OCI-LY3 (cell line): ENCODE data around the gene AKR7A3.
"Not testable (repeated sequence)": the region's sequence is repeated elsewhere in the genome, so short reads cannot be mapped to it uniquely, and the experiment has no call there.

Experiments
- H2AFZ ChIP-seq: fragments of 200-600, 300-600 bp; shearing (Covaris generic); 2 replicates; pipeline ENCODE4 v1.6.0; 2014; ENCODE audit warnings: antibody characterized with exemption, low read depth, low read length
- H3K27ac ChIP-seq: fragments of 200-600, 300-600 bp; sonication (generic); 2 replicates; pipeline ENCODE4 v1.5.1; 2014; ENCODE audit warnings: mild to moderate bottlenecking, low read length, moderate library complexity, mixed read lengths
- H3K27me3 ChIP-seq: fragments of 200-600, 300-600 bp; sonication (generic); 2 replicates; pipeline ENCODE4 v1.6.1; 2014; ENCODE audit warnings: low read depth, low read length, mixed read lengths
- H3K36me3 ChIP-seq: fragments of 200-600, 300-600 bp; sonication (generic); replicated peaks from 2 replicates; pipeline ENCODE3; 2014; ENCODE audit warnings: low read depth, low read length, mixed read lengths
- H3K4me1 ChIP-seq: fragments of 300-600, 200-600 bp; sonication (generic); 2 replicates; pipeline ENCODE4 v1.6.1; 2014; ENCODE audit warnings: low read length, mixed read lengths
- H3K4me2 ChIP-seq: fragments of 200-600, 300-600 bp; sonication (generic); 2 replicates; pipeline ENCODE4 v1.6.1; 2014; ENCODE audit warnings: low read length, mixed read lengths
- H3K4me3 ChIP-seq: fragments of 300-600, 200-600 bp; sonication (generic); 2 replicates; pipeline ENCODE4 v1.5.1; 2014; ENCODE audit warnings: antibody characterized with exemption, mild to moderate bottlenecking, low read length, moderate library complexity
- H3K79me2 ChIP-seq: fragments of 300-600, 200-600 bp; shearing (Covaris generic); 2 replicates; pipeline ENCODE4 v1.6.1; 2014; ENCODE audit warnings: mild to moderate bottlenecking, low read length, mixed read lengths
- H3K9ac ChIP-seq: fragments of 300-600, 200-600 bp; shearing (Covaris generic); 2 replicates; pipeline ENCODE4 v1.6.0; 2014; ENCODE audit warnings: mild to moderate bottlenecking, low read length, moderate library complexity
- H3K9me3 ChIP-seq: fragments of 200-600, 300-600 bp; shearing (Covaris generic); 2 replicates; pipeline ENCODE4 v1.6.1; 2014; ENCODE audit warnings: low read length, mixed read lengths; ENCODE audit not compliant: insufficient read depth
- H4K20me1 ChIP-seq: fragments of 200-600, 300-600 bp; sonication (generic); 2 replicates; pipeline ENCODE4 v1.6.1; 2016; ENCODE audit warnings: low read length, mixed read lengths; ENCODE audit not compliant: insufficient read depth
- EZH2phosphoT487 ChIP-seq: fragments of 200-600 bp; shearing (Covaris generic); IDR thresholded peaks from 2 replicates; pipeline ENCODE4 v1.6.1; 2018; ENCODE audit warnings: antibody characterized with exemption, mixed run types, low read depth
- TF ChIP-seq, protein P1 (sequence below): fragments of 200-600, 300-600 bp; sonication (generic); IDR thresholded peaks from 2 replicates; pipeline ENCODE4 v1.5.1; 2014; ENCODE audit warnings: antibody characterized with exemption, low read length, low read depth

Gene AKR7A3

DNA sequence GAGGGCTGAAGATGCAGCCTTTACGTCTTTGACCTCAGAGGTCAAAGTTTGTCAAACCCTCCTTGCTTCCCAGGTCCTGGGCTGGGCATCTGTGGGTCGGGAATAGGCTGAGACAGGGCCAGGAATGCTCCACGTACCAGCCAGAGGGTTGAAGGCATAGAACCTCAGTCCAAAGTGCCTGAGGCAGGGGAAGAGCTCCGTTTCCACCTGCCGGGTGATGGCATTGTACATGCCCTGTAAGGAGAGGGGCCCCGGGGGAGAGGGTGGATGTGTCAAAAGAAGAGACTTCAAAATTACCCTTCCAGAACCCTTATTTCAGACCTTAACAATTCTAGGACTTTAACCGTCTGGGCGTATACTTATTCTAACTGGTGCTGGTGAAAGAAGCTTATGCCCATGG lies 3.7 kb downstream of the AKR7A3 start:
- no peaks in the 10 kb centered on the region for H4K20me1 ChIP-seq
- no peak overlapping the region for H3K4me3 ChIP-seq
- H3K4me2 ChIP-seq: no peak overlapping the region
- H2AFZ ChIP-seq: no peak overlapping the region
- no peaks in the 10 kb centered on the region for H3K4me1 ChIP-seq
- H3K27me3 ChIP-seq: no peaks in the 10 kb centered on the region
- H3K27ac ChIP-seq: no peak overlapping the region
- no peak for TF ChIP-seq EZH2phosphoT487
- TF ChIP-seq, protein P1, sequence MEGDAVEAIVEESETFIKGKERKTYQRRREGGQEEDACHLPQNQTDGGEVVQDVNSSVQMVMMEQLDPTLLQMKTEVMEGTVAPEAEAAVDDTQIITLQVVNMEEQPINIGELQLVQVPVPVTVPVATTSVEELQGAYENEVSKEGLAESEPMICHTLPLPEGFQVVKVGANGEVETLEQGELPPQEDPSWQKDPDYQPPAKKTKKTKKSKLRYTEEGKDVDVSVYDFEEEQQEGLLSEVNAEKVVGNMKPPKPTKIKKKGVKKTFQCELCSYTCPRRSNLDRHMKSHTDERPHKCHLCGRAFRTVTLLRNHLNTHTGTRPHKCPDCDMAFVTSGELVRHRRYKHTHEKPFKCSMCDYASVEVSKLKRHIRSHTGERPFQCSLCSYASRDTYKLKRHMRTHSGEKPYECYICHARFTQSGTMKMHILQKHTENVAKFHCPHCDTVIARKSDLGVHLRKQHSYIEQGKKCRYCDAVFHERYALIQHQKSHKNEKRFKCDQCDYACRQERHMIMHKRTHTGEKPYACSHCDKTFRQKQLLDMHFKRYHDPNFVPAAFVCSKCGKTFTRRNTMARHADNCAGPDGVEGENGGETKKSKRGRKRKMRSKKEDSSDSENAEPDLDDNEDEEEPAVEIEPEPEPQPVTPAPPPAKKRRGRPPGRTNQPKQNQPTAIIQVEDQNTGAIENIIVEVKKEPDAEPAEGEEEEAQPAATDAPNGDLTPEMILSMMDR: no peak
- no peaks in the 10 kb centered on the region for H3K9me3 ChIP-seq
- no peaks in the 10 kb centered on the region for H3K79me2 ChIP-seq
- no peaks in the 10 kb centered on the region for H3K36me3 ChIP-seq
- no peak overlapping the region for H3K9ac ChIP-seq

DNA sequence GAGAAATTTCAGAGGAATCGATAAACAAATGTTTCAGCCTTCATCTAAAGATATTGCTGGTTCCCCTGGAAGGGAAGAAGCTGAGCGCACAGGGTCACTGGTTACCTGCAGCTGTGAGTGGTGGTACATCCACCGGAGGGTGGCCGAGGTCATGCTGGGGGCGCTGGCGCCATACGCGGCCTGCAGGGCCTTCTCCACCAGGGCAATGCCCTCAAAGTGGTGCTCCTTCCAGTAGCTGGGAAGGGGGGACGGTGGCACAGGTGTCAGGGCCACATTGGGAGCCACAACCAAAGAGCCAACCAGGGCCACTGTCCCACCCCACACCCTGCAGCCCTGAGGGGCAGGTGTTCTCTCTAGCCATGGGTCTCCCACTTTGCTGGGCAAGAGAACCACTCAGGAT lies 4.7 kb downstream of the AKR7A3 start:
- Histone ChIP-seq H3K27ac (no peak overlapping the region), H3K36me3 (no peaks in the 10 kb centered on the region), H3K4me2 (no peak overlapping the region), H2AFZ (no peak overlapping the region), H4K20me1 (no peaks in the 10 kb centered on the region), H3K79me2 (no peaks in the 10 kb centered on the region), H3K4me1 (no peaks in the 10 kb centered on the region), H3K9ac (no peak overlapping the region), H3K9me3 (no peaks in the 10 kb centered on the region), H3K4me3 (no peak overlapping the region), H3K27me3 (no peaks in the 10 kb centered on the region)
- TF ChIP-seq, protein P1: no peak
- no peak for TF ChIP-seq EZH2phosphoT487

- Histone ChIP-seq H3K4me2 (no peak overlapping the region), H4K20me1 (no peaks in the 10 kb centered on the region), H3K27ac (no peak overlapping the region), H3K36me3 (no peaks in the 10 kb centered on the region), H2AFZ (no peak overlapping the region), H3K9ac (no peak overlapping the region), H3K27me3 (no peaks in the 10 kb centered on the region), H3K79me2 (no peaks in the 10 kb centered on the region), H3K4me1 (no peaks in the 10 kb centered on the region), H3K9me3 (no peaks in the 10 kb centered on the region), H3K4me3 (no peak overlapping the region)
- TF ChIP-seq, protein P1: no peak
- TF ChIP-seq EZH2phosphoT487: no peak
These were observed 13.9 kb downstream of the AKR7A3 start for GRCh38 chr1:19274636-19275035.

GRCh38 chr1:19273844-19274531 lies 14.6 kb downstream of the AKR7A3 start:
- H3K36me3 ChIP-seq, H3K4me3 ChIP-seq, H3K9me3 ChIP-seq, H3K79me2 ChIP-seq, H3K27me3 ChIP-seq, H3K9ac ChIP-seq, H4K20me1 ChIP-seq, H2AFZ ChIP-seq, H3K4me2 ChIP-seq, H3K27ac ChIP-seq, H3K4me1 ChIP-seq: not testable (repeated sequence)
